HFFc6 (cell line): ENCODE data around the gene KRT14. TPM values are rescaled to one million over a fixed set of nuclear protein-coding genes. Genes with fewer than 3 reads are reported as not detected.
"Not testable (repeated sequence)": the region's sequence is repeated elsewhere in the genome, so short reads cannot be mapped to it uniquely, and the experiment has no call there.

Experiments
- DNase-seq: peaks from one replicate; pipeline ENCODE4 v3.0.0-alpha.2; 2018
- H3K27ac Mint-ChIP-seq: 2 replicates; pipeline ENCODE4 v1.8.0; 2020; ENCODE audit warnings: mild to moderate bottlenecking, mixed read lengths
- H3K27me3 Mint-ChIP-seq: 2 replicates; pipeline ENCODE4 v1.8.0; 2021; ENCODE audit warnings: mild to moderate bottlenecking, moderate library complexity, mixed read lengths; ENCODE audit not compliant: insufficient read depth
- H3K36me3 Mint-ChIP-seq: 2 replicates; pipeline ENCODE4 v1.8.0; 2021; ENCODE audit warnings: low read depth, mixed read lengths
- H3K4me1 Mint-ChIP-seq: 2 replicates; pipeline ENCODE4 v1.8.0; 2020; ENCODE audit warnings: low read depth, mixed read lengths
- H3K4me3 Mint-ChIP-seq: 2 replicates; pipeline ENCODE4 v1.8.0; 2020; ENCODE audit warnings: mild to moderate bottlenecking, moderate library complexity, mixed read lengths
- H3K9me3 Mint-ChIP-seq: 2 replicates; pipeline ENCODE4 v1.8.0; 2020; ENCODE audit warnings: mild to moderate bottlenecking, mixed read lengths
- total RNA-seq, 6 experiments: library from RNA; stranded (reverse); fragmentation: NEBNext Ultra II Directional; extraction: Animal tissue kit (Norgen Biotek cat#: 25700); gene quantifications; 2 replicates in 1 of 6; 3 replicates in 5 of 6; pipeline ENCODE4 v1.2.3, GENCODE V29; 2021
- TF ChIP-seq, protein P1 (sequence below): fragments of 200-600 bp; sonication (generic); IDR thresholded peaks from 2 replicates; pipeline ENCODE4 v1.5.0; 2021; ENCODE audit warnings: antibody characterized with exemption, mild to moderate bottlenecking

KRT14 gene
- total RNA-seq, 6 experiments from 2014 or later = 0.14 to 2.0 (median 1.5) TPM

- no peaks in the 10 kb centered on the region for H3K9me3 Mint-ChIP-seq
- peaks cover 38% of the 10 kb centered on the region for H3K27me3 Mint-ChIP-seq
- DNase-seq = peak; percentile 33
- H3K27ac Mint-ChIP-seq = no peak overlapping the region
- H3K4me1 Mint-ChIP-seq = peaks cover 11% of the 10 kb centered on the region
- H3K4me3 Mint-ChIP-seq = no peak overlapping the region
- no peaks in the 10 kb centered on the region for H3K36me3 Mint-ChIP-seq
- TF ChIP-seq, protein P1, sequence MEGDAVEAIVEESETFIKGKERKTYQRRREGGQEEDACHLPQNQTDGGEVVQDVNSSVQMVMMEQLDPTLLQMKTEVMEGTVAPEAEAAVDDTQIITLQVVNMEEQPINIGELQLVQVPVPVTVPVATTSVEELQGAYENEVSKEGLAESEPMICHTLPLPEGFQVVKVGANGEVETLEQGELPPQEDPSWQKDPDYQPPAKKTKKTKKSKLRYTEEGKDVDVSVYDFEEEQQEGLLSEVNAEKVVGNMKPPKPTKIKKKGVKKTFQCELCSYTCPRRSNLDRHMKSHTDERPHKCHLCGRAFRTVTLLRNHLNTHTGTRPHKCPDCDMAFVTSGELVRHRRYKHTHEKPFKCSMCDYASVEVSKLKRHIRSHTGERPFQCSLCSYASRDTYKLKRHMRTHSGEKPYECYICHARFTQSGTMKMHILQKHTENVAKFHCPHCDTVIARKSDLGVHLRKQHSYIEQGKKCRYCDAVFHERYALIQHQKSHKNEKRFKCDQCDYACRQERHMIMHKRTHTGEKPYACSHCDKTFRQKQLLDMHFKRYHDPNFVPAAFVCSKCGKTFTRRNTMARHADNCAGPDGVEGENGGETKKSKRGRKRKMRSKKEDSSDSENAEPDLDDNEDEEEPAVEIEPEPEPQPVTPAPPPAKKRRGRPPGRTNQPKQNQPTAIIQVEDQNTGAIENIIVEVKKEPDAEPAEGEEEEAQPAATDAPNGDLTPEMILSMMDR = peak; percentile 82
Observed at GRCh38 chr17:41579484-41580243, 7.0 kb downstream of the KRT14 start.

DNA sequence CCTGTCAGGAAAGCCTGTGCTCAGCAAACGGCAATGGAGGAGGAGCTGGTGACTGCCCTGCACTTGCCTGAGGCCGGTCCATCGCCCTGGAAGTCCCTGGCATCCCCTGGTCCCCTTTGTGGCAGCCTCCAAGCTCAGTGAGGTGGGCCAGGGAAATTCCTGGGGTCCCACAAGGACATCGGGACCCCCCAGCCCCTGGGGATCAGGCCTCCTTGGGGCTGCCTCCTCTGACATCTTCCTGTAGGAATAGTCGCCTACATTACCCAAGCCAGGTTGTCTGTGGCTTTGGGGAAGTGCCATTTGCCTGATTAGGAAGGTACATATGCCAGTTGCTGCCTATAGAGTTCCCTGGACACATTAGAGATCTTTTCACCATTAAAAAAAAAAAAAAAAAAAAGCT is 7.7 kb downstream of the KRT14 start:
- Mint-ChIP-seq H3K36me3 (no peaks in the 10 kb centered on the region), H3K4me3 (no peak overlapping the region), H3K4me1 (peaks cover 11% of the 10 kb centered on the region), H3K27me3 (peaks cover 34% of the 10 kb centered on the region), H3K27ac (no peak overlapping the region), H3K9me3 (no peaks in the 10 kb centered on the region)
- TF ChIP-seq, protein P1 = no peak
- DNase-seq = no peak

DNA sequence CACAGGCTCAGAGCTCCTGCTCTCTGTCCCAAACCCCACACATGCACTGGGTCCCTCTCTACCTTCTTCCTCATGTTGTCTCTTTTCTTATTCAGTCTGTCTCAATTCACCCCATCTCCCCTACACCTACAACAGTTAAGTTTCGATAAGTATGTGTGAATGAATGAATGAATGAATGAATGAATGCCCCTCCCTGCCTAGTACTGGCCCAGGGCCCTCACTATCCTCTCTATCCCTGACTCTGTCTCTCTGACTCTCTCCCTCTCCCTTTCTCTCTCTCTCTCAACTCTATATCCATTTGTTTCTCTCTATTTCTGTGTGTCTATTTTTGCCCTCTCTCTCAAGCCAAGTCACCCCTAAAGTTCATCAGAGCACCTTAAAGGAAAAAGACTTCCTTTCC is 8.2 kb downstream of the KRT14 start:
- no peak for DNase-seq
- TF ChIP-seq, protein P1 = no peak
- no peak overlapping the region for H3K27ac Mint-ChIP-seq
- peaks cover 11% of the 10 kb centered on the region for H3K4me1 Mint-ChIP-seq
- no peaks in the 10 kb centered on the region for H3K36me3 Mint-ChIP-seq
- peaks cover 32% of the 10 kb centered on the region for H3K27me3 Mint-ChIP-seq
- no peaks in the 10 kb centered on the region for H3K9me3 Mint-ChIP-seq
- no peak overlapping the region for H3K4me3 Mint-ChIP-seq

DNA sequence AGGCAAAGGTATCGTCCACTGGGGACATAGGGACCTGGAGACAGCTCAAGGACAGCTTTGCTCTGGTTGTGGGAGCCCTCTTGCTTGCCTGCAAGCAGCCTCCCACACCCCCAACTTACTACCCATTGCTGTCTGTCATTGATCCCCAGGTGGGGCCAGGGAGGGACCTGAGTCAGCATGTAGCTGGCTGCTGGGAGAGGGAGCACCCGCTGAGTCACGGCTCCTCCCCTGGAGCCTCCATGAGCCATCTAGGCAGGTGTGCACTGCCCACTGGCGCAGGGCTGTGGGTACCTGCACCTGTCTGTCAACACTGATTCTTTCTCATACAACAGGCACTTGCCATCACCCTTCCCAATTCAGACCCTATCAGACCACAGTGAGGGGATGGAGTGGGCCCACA is 10.0 kb downstream of the KRT14 start:
- H3K27me3 Mint-ChIP-seq = peaks cover 32% of the 10 kb centered on the region
- not testable (repeated sequence) for H3K27ac Mint-ChIP-seq, H3K9me3 Mint-ChIP-seq, H3K36me3 Mint-ChIP-seq, DNase-seq, H3K4me3 Mint-ChIP-seq
- peaks cover 11% of the 10 kb centered on the region for H3K4me1 Mint-ChIP-seq

- TF ChIP-seq, protein P1 = no peak
- DNase-seq = no peak
- H3K4me3 Mint-ChIP-seq = no peak overlapping the region
- H3K27ac Mint-ChIP-seq = no peak overlapping the region
- H3K4me1 Mint-ChIP-seq = peaks cover 2% of the 10 kb centered on the region; the same call in 1 of the 2 replicates
- H3K36me3 Mint-ChIP-seq = no peaks in the 10 kb centered on the region
- peaks cover 45% of the 10 kb centered on the region for H3K27me3 Mint-ChIP-seq
- no peaks in the 10 kb centered on the region for H3K9me3 Mint-ChIP-seq
Observed at GRCh38 chr17:41575336-41575735, 11.4 kb downstream of the KRT14 start.

GRCh38 chr17:41571561-41572434 is 14.9 kb downstream of the KRT14 start, which contains the start of gene KRT9:
KRT9 (minus strand) TSS chr17:41572059; CDS start chr17:41571992, 67 bp downstream.
- H3K36me3 Mint-ChIP-seq = no peaks in the 10 kb centered on the region
- H3K4me3 Mint-ChIP-seq = no peak within 1 kb of the TSS
- DNase-seq = no peak
- TF ChIP-seq, protein P1 = no peak
- no peak within 1 kb of the TSS for H3K27ac Mint-ChIP-seq
- no peaks in the 10 kb centered on the region for H3K4me1 Mint-ChIP-seq
- no peaks in the 10 kb centered on the region for H3K9me3 Mint-ChIP-seq
- peaks cover 60% of the 10 kb centered on the region for H3K27me3 Mint-ChIP-seq
